HepG2 (cell line): ENCODE measurements around the gene SH2D2A. TPM values are rescaled to one million over a fixed set of nuclear protein-coding genes. Genes with fewer than 3 reads are reported as not detected.

Experiments used
- ATAC-seq: fragments of 200-7000 bp; cut with Tn5 transposase; 3 replicates; pipeline ENCODE4 v1.9.1; 2020; ENCODE audit warnings: mild to moderate bottlenecking, moderate library complexity
- BruUV-seq: library from RNA; stranded (reverse); fragments of 400-500 nt; replicated peaks from 2 replicates; lab custom pipeline; 2021; lab: Mats Ljungman, UMichigan
- CTCF ChIA-PET: fragments of 300-600 bp; formaldehyde crosslinking; extraction: SDS; loops from one replicate; lab custom pipeline; 2021; ENCODE audit warnings: low total read pairs, inconsistent platforms, low intra/inter-chr PET ratio; lab: Yijun Ruan, JAX
- POLR2A ChIA-PET: fragments of 350-600 bp; sonication (Branson Sonifier 250); formaldehyde crosslinking; loops from one replicate; lab custom pipeline; 2020; ENCODE audit warnings: antibody characterized with exemption, inconsistent platforms; lab: Yijun Ruan, JAX
- DNase-seq: peaks from one replicate; pipeline ENCODE4 v3.0.0-alpha.2; 2015; ENCODE audit warnings: low spot score
- FAIRE-seq: peaks from 3 replicates; lab custom pipeline; 2011; peaks lifted over from hg19 to GRCh38; lab: Jason Lieb, UNC
- H2AFZ ChIP-seq: one replicate; pipeline ENCODE4 v1.6.1; 2011; ENCODE audit warnings: low read length, inconsistent platforms
- H3K27ac ChIP-seq: fragments of 300-600 bp; 3 replicates; pipeline ENCODE4 v1.8.0; 2011; ENCODE audit warnings: mixed run types, mild to moderate bottlenecking, mixed read lengths, low read length, inconsistent platforms; ENCODE audit not compliant: insufficient read depth; ENCODE audit errors: extremely low read length
- H3K27me3 ChIP-seq, 2 experiments: fragments of 200-600 bp in 1 of 2; 2 replicates in 1 of 2; 3 replicates in 1 of 2; pipeline versions ENCODE4 v1.6.0 to v1.8.0; 2011; ENCODE audit warnings: low read length in 2 of 2, mild to moderate bottlenecking in 2 of 2, moderate library complexity in 2 of 2, inconsistent platforms in 1 of 2; ENCODE audit not compliant: insufficient read depth in 2 of 2, control insufficient read depth in 1 of 2
- H3K36me3 ChIP-seq, 2 experiments: fragments of 200-600 bp in 1 of 2; replicated peaks in 1 of 2; 2 replicates in 1 of 2; 3 replicates in 1 of 2; pipeline versions ENCODE4 v1.5.1 to v1.8.0; 2011; ENCODE audit warnings: low read length in 2 of 2, inconsistent platforms in 1 of 2; ENCODE audit not compliant: insufficient read depth in 2 of 2, control insufficient read depth in 1 of 2
- H3K4me1 ChIP-seq: 2 replicates; pipeline ENCODE4 v1.5.1; 2012; ENCODE audit warnings: low read length, inconsistent platforms; ENCODE audit not compliant: insufficient read depth
- H3K4me2 ChIP-seq: 2 replicates; pipeline ENCODE4 v1.6.0; 2011; ENCODE audit warnings: low read depth, low read length, inconsistent platforms
- H3K4me3 ChIP-seq, 3 experiments: fragments of 200-600 bp in 1 of 3; sonication (generic), shearing (Covaris generic) in 1 of 3; replicated peaks in 1 of 3; 2 replicates each; pipeline ENCODE4 v1.5.1; 2011 to 2016; ENCODE audit warnings: low read length in 3 of 3, inconsistent platforms in 2 of 3, low read depth in 2 of 3, mild to moderate bottlenecking in 2 of 3, control low read depth in 1 of 3, mixed read lengths in 1 of 3; ENCODE audit not compliant: insufficient read depth in 1 of 3
- H3K79me2 ChIP-seq: one replicate; pipeline ENCODE4 v1.6.1; 2011; ENCODE audit warnings: low read length, inconsistent platforms; ENCODE audit not compliant: insufficient read depth
- H3K9ac ChIP-seq: 2 replicates; pipeline ENCODE4 v1.6.0; 2011; ENCODE audit warnings: mild to moderate bottlenecking, low read depth, low read length, inconsistent platforms; ENCODE audit not compliant: insufficient read depth
- H3K9me3 ChIP-seq: 2 replicates; pipeline ENCODE4 v1.5.1; 2012; ENCODE audit warnings: mild to moderate bottlenecking, low read length
- H4K20me1 ChIP-seq: 2 replicates; pipeline ENCODE4 v1.6.0; 2011; ENCODE audit warnings: inconsistent platforms, mild to moderate bottlenecking, low read length, moderate library complexity; ENCODE audit not compliant: insufficient read depth
- DNMT3B ChIP-seq: conservative IDR thresholded peaks from 2 replicates; pipeline ENCODE4 v1.6.1; 2016; ENCODE audit warnings: missing biosample characterization, control low read depth
- ETV6 ChIP-seq: sonication (generic); formaldehyde crosslinking; conservative IDR thresholded peaks from 2 replicates; pipeline ENCODE4 v1.4.0; 2020; ENCODE audit warnings: missing genetic modification reagents
- FOXJ3 ChIP-seq: sonication (generic); formaldehyde crosslinking; IDR thresholded peaks from 2 replicates; pipeline ENCODE4 v1.4.0; 2020; ENCODE audit warnings: missing genetic modification reagents, mild to moderate bottlenecking, borderline replicate concordance
- ISL2 ChIP-seq: sonication (generic); formaldehyde crosslinking; IDR thresholded peaks from 2 replicates; pipeline ENCODE4 v1.5.0; 2020; ENCODE audit warnings: missing genetic modification reagents
- MBD4 ChIP-seq: IDR thresholded peaks from 2 replicates; pipeline ENCODE4 v1.6.1; 2012; ENCODE audit warnings: low read length, inconsistent platforms, borderline replicate concordance
- MNT ChIP-seq: fragments of 450-650 bp; IDR thresholded peaks from 2 replicates; pipeline ENCODE4 v1.6.1; 2016
- RFX1 ChIP-seq: fragments of 450-650 bp; IDR thresholded peaks from 2 replicates; pipeline ENCODE4 v1.6.1; 2017
- SIN3B ChIP-seq: fragments of 150-350 bp; IDR thresholded peaks from 2 replicates; pipeline ENCODE4 v1.6.1; 2014; ENCODE audit warnings: low read length
- TARDBP ChIP-seq: sonication (generic); formaldehyde crosslinking; IDR thresholded peaks from 2 replicates; pipeline ENCODE4 v1.8.0; 2022; ENCODE audit warnings: mild to moderate bottlenecking, missing genetic modification reagents
- THAP7 ChIP-seq: sonication (generic); formaldehyde crosslinking; IDR thresholded peaks from 2 replicates; pipeline ENCODE4 v1.8.1; 2023; ENCODE audit warnings: mild to moderate bottlenecking, missing genetic modification reagents
- TRAFD1 ChIP-seq: sonication (generic); formaldehyde crosslinking; IDR thresholded peaks from 2 replicates; pipeline ENCODE4 v1.5.1; 2020; ENCODE audit warnings: missing genetic modification reagents, mild to moderate bottlenecking, borderline replicate concordance
- U2AF2 ChIP-seq: fragments of 200-400 bp; formaldehyde crosslinking; IDR thresholded peaks from 2 replicates; pipeline ENCODE4 v1.6.1; 2017; ENCODE audit warnings: low read depth, mild to moderate bottlenecking, low read length
- ZBTB38 ChIP-seq: sonication (generic); formaldehyde crosslinking; IDR thresholded peaks from 2 replicates; pipeline ENCODE4 v1.5.1; 2020; ENCODE audit warnings: mild to moderate bottlenecking, missing genetic modification reagents
- ZBTB7A ChIP-seq: sonication (generic); formaldehyde crosslinking; IDR thresholded peaks from 2 replicates; pipeline ENCODE4 v1.8.0; 2022; ENCODE audit warnings: mild to moderate bottlenecking, missing genetic modification reagents
- ZC3H4 ChIP-seq: sonication (generic); formaldehyde crosslinking; IDR thresholded peaks from 2 replicates; pipeline ENCODE4 v1.4.0; 2020; ENCODE audit warnings: missing genetic modification reagents, borderline replicate concordance
- ZFP36L1 ChIP-seq: sonication (generic); formaldehyde crosslinking; IDR thresholded peaks from 2 replicates; pipeline ENCODE4 v1.8.0; 2022; ENCODE audit warnings: mild to moderate bottlenecking, missing genetic modification reagents, moderate library complexity
- ZNF253 ChIP-seq: sonication (generic); formaldehyde crosslinking; IDR thresholded peaks from 2 replicates; pipeline ENCODE4 v1.8.0; 2022; ENCODE audit warnings: mild to moderate bottlenecking, missing genetic modification reagents, borderline replicate concordance
- ZNF576 ChIP-seq: sonication (generic); formaldehyde crosslinking; IDR thresholded peaks from 2 replicates; pipeline ENCODE4 v1.4.0; 2020; ENCODE audit warnings: mild to moderate bottlenecking, missing genetic modification reagents
- ZNF878 ChIP-seq: sonication (generic); formaldehyde crosslinking; IDR thresholded peaks from 2 replicates; pipeline ENCODE4 v1.8.1; 2023; ENCODE audit warnings: mild to moderate bottlenecking, missing genetic modification reagents, moderate library complexity
- WGBS: methylation state at CpG from one replicate; pipeline ENCODE4 v1.1.6; 2017; ENCODE audit warnings: low lambda C conversion rate; 5-methylcytosine and 5-hydroxymethylcytosine counted together
- in situ Hi-C: cut with HindIII; loops from 2 replicates; pipeline ENCODE4 v1.10.0; 2017; ENCODE audit warnings: low pct_unique_long_range_greater_than_20kb; ENCODE audit not compliant: extremely low pct_ligation_motif_present
- intact Hi-C: fragments of 100-400 bp; cut with micrococcal nuclease; formaldehyde crosslinking; loops from one replicate; pipeline ENCODE4 v1.10.0; 2022; ENCODE audit not compliant: unreplicated experiment
- polyA plus RNA-seq, 8 experiments: library from polyadenylated mRNA; depleted of rRNA in 3 of 8; stranded (reverse) in 7 of 8; unstranded in 1 of 8; fragments of >200 nt; fragmentation: Illumina TruSeq in 4 of 8; extraction: Trizol in 4 of 8; gene quantifications; 2 replicates each; pipeline versions ENCODE4 v1.2.1 to v1.2.3, GENCODE V29; 2011 to 2016; ENCODE audit warnings: low read depth in 4 of 8, missing spikeins in 1 of 8, mixed read lengths in 1 of 8; ENCODE audit not compliant: insufficient read depth in 1 of 8
- total RNA-seq, 5 experiments: library from RNA; depleted of rRNA; stranded (reverse); fragments of >200 nt; fragmentation: Illumina TruSeq; extraction: Trizol; gene quantifications; 2 replicates each; pipeline ENCODE4 v1.2.3, GENCODE V29; 2016; ENCODE audit warnings: low read depth in 1 of 5

Gene SH2D2A
- total and polyA plus RNA-seq, 2 of the 13 experiments (the other 11 are each of a cell fraction or from before 2014, with no cell fraction given) = 0.57 to 0.73 TPM

- in situ Hi-C loops (loop anchor here (5.0 kb wide), 1 partner anchor 66 kb away; the partner anchor contains the start of gene NTRK1), intact Hi-C loops (loop anchor here (1.0 to 10.0 kb wide), 2 partner anchors 68 to 70 kb away; partner anchors contain the start of gene NTRK1)
- H3K9ac ChIP-seq = no peak overlapping the region
- no peaks in the 10 kb centered on the region for H3K27me3 ChIP-seq
- 92% methylated on average over 8 of the region's 8 CpGs for WGBS
- H3K27ac ChIP-seq = peak overlapping the region; percentile 64
- ChIA-PET CTCF (interaction anchor here (1.0 to 1.9 kb wide), 5 partner anchors 64 to 131 kb away, joined by 3 to 10 read pairs (median 6); partner anchors contain the start of gene NTRK1), POLR2A (interaction anchor here (1.6 kb wide), 1 partner anchor 29 kb away, joined by 5 read pairs; the partner anchor contains the start of gene PRCC)
- peaks cover 36 to 72% of the 10 kb centered on the region in 2 experiments for H3K36me3 ChIP-seq
- no peaks in the 10 kb centered on the region for H4K20me1 ChIP-seq
- FAIRE-seq = no peak
- no peak for DNase-seq
- no peak overlapping the region for H3K4me3 ChIP-seq
- no peak overlapping the region for H3K4me2 ChIP-seq
- ATAC-seq = no peak
- H2AFZ ChIP-seq = no peak overlapping the region
- no TSS peak for BruUV-seq
- H3K9me3 ChIP-seq = no peaks in the 10 kb centered on the region
- TF ChIP-seq ZFP36L1 (CRISPR knock-in tag) = no peak
- TF ChIP-seq SIN3B = no peak
- no peak for TF ChIP-seq TRAFD1 (CRISPR knock-in tag)
- no peak for TF ChIP-seq ZBTB7A (CRISPR knock-in tag)
- TF ChIP-seq U2AF2 = no peak
- TF ChIP-seq ZC3H4 (CRISPR knock-in tag) = no peak
- TF ChIP-seq ZNF576 (CRISPR knock-in tag) = no peak
- TF ChIP-seq THAP7 (CRISPR knock-in tag) = no peak
- no peak for TF ChIP-seq MNT
- TF ChIP-seq FOXJ3 = no peak
- no peak for TF ChIP-seq ETV6 (CRISPR knock-in tag)
- TF ChIP-seq RFX1 = no peak
- no peak for TF ChIP-seq ZBTB38 (CRISPR knock-in tag)
- no peak for TF ChIP-seq ISL2 (CRISPR knock-in tag)
- TF ChIP-seq ZNF253 = no peak
- no peak for TF ChIP-seq DNMT3B (CRISPR knock-in tag)
- TF ChIP-seq ZNF878 (CRISPR knock-in tag) = no peak
- no peak for TF ChIP-seq TARDBP (CRISPR knock-in tag)
- TF ChIP-seq MBD4 = no peak
- H3K4me1 ChIP-seq = peaks cover 39% of the 10 kb centered on the region
- no peaks in the 10 kb centered on the region for H3K79me2 ChIP-seq
Observed at GRCh38 chr1:156796340-156797097, 20.1 kb downstream of the SH2D2A start.
